ACC112 (cell line): ENCODE measurements around the gene PALM2AKAP2.

Source experiments
- H2AFZ ChIP-seq: fragments of 200-600 bp; sonication (generic); one replicate; pipeline ENCODE4 v1.6.0; 2017; ENCODE audit warnings: antibody characterized with exemption, low read length; ENCODE audit not compliant: unreplicated experiment
- H3K27ac ChIP-seq: fragments of 200-600 bp; sonication (generic); 2 replicates; pipeline ENCODE4 v1.5.1; 2014; ENCODE audit warnings: low read depth, mild to moderate bottlenecking, antibody characterized with exemption, low read length, moderate library complexity
- H3K27me3 ChIP-seq: fragments of 200-600 bp; sonication (generic); 2 replicates; pipeline ENCODE4 v1.6.1; 2014; ENCODE audit warnings: mild to moderate bottlenecking, antibody characterized with exemption, low read length, moderate library complexity, mixed read lengths; ENCODE audit not compliant: insufficient read depth
- H3K36me3 ChIP-seq: fragments of 200-600 bp; sonication (generic); 2 replicates; pipeline ENCODE4 v1.6.1; 2016; ENCODE audit warnings: mild to moderate bottlenecking, antibody characterized with exemption, low read length, moderate library complexity, mixed read lengths; ENCODE audit not compliant: insufficient read depth
- H3K4me1 ChIP-seq: fragments of 200-600 bp; sonication (generic); one replicate; pipeline ENCODE4 v1.6.1; 2016; ENCODE audit warnings: low read length, mixed read lengths; ENCODE audit not compliant: insufficient read depth, unreplicated experiment, control insufficient read depth
- H3K4me3 ChIP-seq: fragments of 200-600 bp; sonication (generic); 2 replicates; pipeline ENCODE4 v1.5.1; 2014; ENCODE audit warnings: mild to moderate bottlenecking, low read depth, low read length
- H3K79me2 ChIP-seq: fragments of 200-600 bp; sonication (generic); one replicate; pipeline ENCODE4 v1.6.0; 2016; ENCODE audit warnings: low read length; ENCODE audit not compliant: control insufficient read depth, unreplicated experiment, insufficient read depth

PALM2AKAP2 gene

GRCh38 chr9:109771087-109771486 lies 8.9 kb upstream of the PALM2AKAP2 start:
- H3K27ac ChIP-seq = no peak overlapping the region
- H3K4me1 ChIP-seq = peaks cover 28% of the 10 kb centered on the region
- no peaks in the 10 kb centered on the region for H3K36me3 ChIP-seq
- no peak overlapping the region; the same call in 1 of the 2 replicates for H3K4me3 ChIP-seq
- H2AFZ ChIP-seq = no peak overlapping the region
- H3K27me3 ChIP-seq = 0 out of 2 replicates have a peak, but pooled peaks cover 3% of the 10 kb centered on the region
- H3K79me2 ChIP-seq = no peaks in the 10 kb centered on the region

DNA sequence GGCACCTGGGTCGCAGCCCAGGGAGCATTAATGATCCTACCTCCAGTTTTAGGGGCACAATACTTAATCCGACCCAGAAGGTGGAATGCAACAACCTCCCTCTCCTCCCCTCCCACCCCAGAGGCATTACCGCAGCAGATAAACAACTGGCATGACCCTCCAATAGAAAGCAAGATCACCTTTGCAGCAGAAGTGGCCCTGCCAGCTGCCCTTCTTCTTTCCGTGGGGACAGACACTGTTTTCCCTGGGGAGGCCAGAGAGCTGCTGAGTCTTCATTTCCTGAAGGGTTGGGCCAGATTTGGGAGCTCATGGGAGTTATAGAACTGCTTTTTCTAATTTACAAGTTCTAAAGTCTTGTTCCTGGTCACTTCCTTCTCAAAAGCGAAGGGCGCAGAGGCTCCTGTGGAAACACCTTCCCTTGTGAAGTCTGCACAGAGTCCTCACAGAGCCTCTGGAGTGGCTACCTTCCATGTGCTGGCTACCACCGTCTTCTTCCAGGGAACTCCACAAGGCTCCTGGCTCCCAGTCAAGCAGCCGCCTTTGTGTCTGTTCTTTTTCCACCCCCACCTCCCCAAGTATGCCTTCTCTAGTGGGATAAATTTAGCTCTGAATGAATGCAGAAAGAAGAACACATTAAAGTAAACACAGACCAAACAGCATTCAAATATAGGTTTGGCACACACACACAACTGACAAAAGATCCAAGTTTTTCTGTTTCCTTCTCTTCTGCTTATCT lies 8.0 kb upstream of the PALM2AKAP2 start:
- Histone ChIP-seq H3K36me3 (no peaks in the 10 kb centered on the region), H3K27ac (no peak overlapping the region), H3K4me1 (peaks cover 28% of the 10 kb centered on the region), H3K27me3 (0 out of 2 replicates have a peak, but pooled peaks cover 3% of the 10 kb centered on the region), H2AFZ (no peak overlapping the region), H3K79me2 (no peaks in the 10 kb centered on the region), H3K4me3 (no peak overlapping the region)

GRCh38 chr9:109775516-109775915 lies 4.5 kb upstream of the PALM2AKAP2 start:
- Histone ChIP-seq H3K27me3 (no peaks in the 10 kb centered on the region), H3K36me3 (no peaks in the 10 kb centered on the region), H3K27ac (no peak overlapping the region), H3K4me3 (no peak overlapping the region), H2AFZ (no peak overlapping the region), H3K4me1 (peaks cover 32% of the 10 kb centered on the region), H3K79me2 (no peaks in the 10 kb centered on the region)

DNA sequence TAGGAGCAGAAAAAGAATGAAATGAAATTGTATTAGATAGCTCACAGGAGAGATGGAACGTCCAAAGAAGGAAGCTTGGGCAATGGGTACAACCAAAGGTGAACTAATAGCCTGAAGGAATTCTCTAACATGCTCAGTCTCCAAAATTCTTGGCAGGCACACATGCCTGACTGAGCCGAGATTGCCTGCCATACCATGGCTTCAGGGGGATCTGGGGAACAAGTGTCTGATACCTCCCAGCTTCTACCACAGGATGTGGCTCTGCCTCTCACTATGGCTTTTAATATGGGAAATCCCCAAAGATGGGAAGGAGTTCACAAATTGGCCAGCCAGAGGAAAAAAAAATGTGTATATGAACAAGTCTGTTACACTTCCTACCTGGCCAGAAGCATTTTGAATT lies 3.6 kb upstream of the PALM2AKAP2 start:
- Histone ChIP-seq H3K36me3 (no peaks in the 10 kb centered on the region), H2AFZ (no peak overlapping the region), H3K4me3 (no peak overlapping the region), H3K27me3 (no peaks in the 10 kb centered on the region), H3K79me2 (peaks cover 8% of the 10 kb centered on the region), H3K4me1 (peaks cover 25% of the 10 kb centered on the region), H3K27ac (no peak overlapping the region)

- H3K36me3 ChIP-seq = no peaks in the 10 kb centered on the region
- H3K4me1 ChIP-seq = peaks cover 20% of the 10 kb centered on the region
- peak overlapping the region; percentile 22; the same call in 1 of the 2 replicates for H3K27ac ChIP-seq
- no peaks in the 10 kb centered on the region for H3K27me3 ChIP-seq
- peak overlapping the region; percentile 92 for H3K4me3 ChIP-seq
- peak overlapping the region; percentile 58 for H2AFZ ChIP-seq
- peaks cover 38% of the 10 kb centered on the region for H3K79me2 ChIP-seq
These were observed 545 bp downstream of the PALM2AKAP2 start for GRCh38 chr9:109780453-109781033.

GRCh38 chr9:109781086-109781485 lies 1.1 kb downstream of the PALM2AKAP2 start:
- H3K4me1 ChIP-seq = peaks cover 16% of the 10 kb centered on the region
- H2AFZ ChIP-seq = peak overlapping the region; percentile 58
- H3K4me3 ChIP-seq = peak overlapping the region; percentile 92
- peak overlapping the region; percentile 22; the same call in 1 of the 2 replicates for H3K27ac ChIP-seq
- H3K79me2 ChIP-seq = peaks cover 40% of the 10 kb centered on the region
- H3K27me3 ChIP-seq = no peaks in the 10 kb centered on the region
- no peaks in the 10 kb centered on the region for H3K36me3 ChIP-seq

DNA sequence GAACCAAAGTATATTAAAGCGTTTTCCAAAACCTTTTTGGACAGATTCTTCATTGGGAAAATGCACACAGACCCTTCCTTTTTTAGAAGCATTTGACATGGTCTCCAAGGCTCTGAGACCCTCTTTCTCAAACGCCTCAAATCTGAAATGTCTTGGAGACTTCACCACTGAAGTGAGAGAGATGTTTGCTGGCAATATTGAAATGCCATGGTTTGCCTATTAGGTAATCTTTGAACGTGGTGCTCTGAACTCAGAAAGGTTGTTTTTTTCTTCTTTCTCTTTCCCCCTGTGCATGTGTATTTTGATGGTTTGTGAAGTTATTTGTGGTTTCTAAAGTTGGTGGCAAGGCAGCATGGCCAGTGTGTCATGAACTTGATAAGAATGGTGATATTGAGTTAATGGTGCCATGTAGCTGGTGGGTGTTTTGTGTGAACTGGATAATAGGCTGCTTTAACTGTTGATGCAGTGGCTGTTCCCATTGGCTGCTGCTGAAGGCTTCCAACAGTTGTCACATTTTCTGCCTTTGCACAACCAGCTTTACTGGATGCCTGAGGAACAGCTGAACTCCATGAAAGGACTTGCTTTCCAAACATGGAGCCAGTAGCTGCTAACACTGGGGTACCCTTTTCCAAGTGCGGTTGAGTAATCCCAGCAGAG lies 1.7 kb downstream of the PALM2AKAP2 start:
- Histone ChIP-seq H3K79me2 (peaks cover 45% of the 10 kb centered on the region), H3K27ac (peak overlapping the region; percentile 22; the same call in 1 of the 2 replicates), H3K36me3 (no peaks in the 10 kb centered on the region), H2AFZ (peak overlapping the region; percentile 58), H3K27me3 (no peaks in the 10 kb centered on the region), H3K4me1 (peaks cover 16% of the 10 kb centered on the region), H3K4me3 (peak overlapping the region; percentile 92)

GRCh38 chr9:109787735-109788134 lies 7.7 kb downstream of the PALM2AKAP2 start:
- H2AFZ ChIP-seq = no peak overlapping the region
- peaks cover 6% of the 10 kb centered on the region for H3K4me1 ChIP-seq
- H3K79me2 ChIP-seq = peaks cover 50% of the 10 kb centered on the region
- H3K27me3 ChIP-seq = no peaks in the 10 kb centered on the region
- no peak overlapping the region for H3K27ac ChIP-seq
- no peaks in the 10 kb centered on the region for H3K36me3 ChIP-seq
- H3K4me3 ChIP-seq = no peak overlapping the region

- H3K36me3 ChIP-seq = no peaks in the 10 kb centered on the region
- no peak overlapping the region for H3K27ac ChIP-seq
- H3K79me2 ChIP-seq = peaks cover 39% of the 10 kb centered on the region
- peaks cover 23% of the 10 kb centered on the region for H3K4me1 ChIP-seq
- no peaks in the 10 kb centered on the region for H3K27me3 ChIP-seq
- H2AFZ ChIP-seq = no peak overlapping the region
- no peak overlapping the region for H3K4me3 ChIP-seq
These were observed 9.6 kb downstream of the PALM2AKAP2 start for GRCh38 chr9:109789556-109789955.

DNA sequence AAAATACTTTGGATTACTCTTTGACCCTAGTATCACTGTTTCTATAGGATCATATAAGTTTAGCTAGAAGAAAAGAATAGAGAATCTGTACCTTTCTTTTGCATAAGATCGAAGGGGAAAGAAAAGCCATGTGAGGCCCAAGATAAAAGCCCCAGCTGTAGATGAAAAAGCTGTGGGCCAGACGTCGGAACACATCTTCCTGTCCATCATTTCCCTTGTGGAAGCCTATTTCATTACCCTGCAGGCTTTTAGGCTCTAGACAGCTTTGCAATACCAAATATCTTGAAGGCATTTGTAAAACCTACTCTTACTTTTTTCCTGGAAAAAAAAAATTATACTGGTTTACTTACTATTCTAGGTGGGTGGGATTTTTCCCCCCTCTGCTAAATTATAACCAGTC lies 10.0 kb downstream of the PALM2AKAP2 start:
- peaks cover 40% of the 10 kb centered on the region for H3K79me2 ChIP-seq
- H3K27ac ChIP-seq = no peak overlapping the region
- no peaks in the 10 kb centered on the region for H3K36me3 ChIP-seq
- no peak overlapping the region for H3K4me3 ChIP-seq
- H3K4me1 ChIP-seq = peaks cover 27% of the 10 kb centered on the region
- no peak overlapping the region for H2AFZ ChIP-seq
- H3K27me3 ChIP-seq = no peaks in the 10 kb centered on the region
